Uterus (tissue), 2 donors: ENCODE results near the gene TRANK1.
"Not testable (repeated sequence)": the region's sequence is repeated elsewhere in the genome, so short reads cannot be mapped to it uniquely, and the experiment has no call there.

Experiments
- CTCF ChIP-seq, 4 experiments: fragments of 200-600 bp in 2 of 4; fragments of 450-650 bp in 2 of 4; sonication (generic) in 2 of 4; IDR thresholded peaks; one replicate each; pipeline ENCODE4 v1.5.1; 2016 to 2019; ENCODE audit warnings: antibody characterized with exemption in 4 of 4, mild to moderate bottlenecking in 2 of 4, moderate library complexity in 1 of 4
- POLR2A ChIP-seq, 2 donors: fragments of 450-650 bp; IDR thresholded peaks; one replicate each; pipeline ENCODE4 v1.6.1; 2016; ENCODE audit warnings: antibody characterized with exemption in 2 of 2, mild to moderate bottlenecking in 1 of 2, moderate library complexity in 1 of 2

GRCh38 chr3:36879842-36880241, 65.0 kb downstream of the TRANK1 start:
- TF ChIP-seq POLR2A, CTCF (IDR thresholded peaks at IDR 0.05): not testable (repeated sequence)
